Mucosa of descending colon (tissue), 3 donors: ENCODE results near the gene KCNK17. TPM values are rescaled to one million over a fixed set of nuclear protein-coding genes. Genes with fewer than 3 reads are reported as not detected.

ENCODE experiments used
- ATAC-seq: fragments of 200-7000 bp; cut with Tn5 transposase; one replicate; pipeline ENCODE4 v1.9.1; 2020; ENCODE audit warnings: mild to moderate bottlenecking, moderate library complexity
- DNase-seq, 3 donors: peaks; one replicate each; pipeline ENCODE4 v3.0.0-alpha.2; 2020
- H3K36me3 ChIP-seq: fragments of 200-600 bp; one replicate; pipeline ENCODE4 v1.8.0; 2021; ENCODE audit warnings: low read depth, mild to moderate bottlenecking
- H3K4me1 ChIP-seq: fragments of 200-600 bp; one replicate; pipeline ENCODE4 v1.8.0; 2021; ENCODE audit warnings: low read depth, mild to moderate bottlenecking
- H3K4me3 ChIP-seq: fragments of 200-600 bp; one replicate; pipeline ENCODE4 v1.8.0; 2021; ENCODE audit warnings: mild to moderate bottlenecking
- H3K9me3 ChIP-seq: fragments of 200-600 bp; one replicate; pipeline ENCODE4 v1.8.0; 2021; ENCODE audit warnings: mild to moderate bottlenecking
- CTCF ChIP-seq: fragments of 200-600 bp; IDR thresholded peaks from one replicate; pipeline ENCODE4 v1.8.0; 2022; ENCODE audit warnings: antibody characterized with exemption, mild to moderate bottlenecking
- intact Hi-C, 2 donors: fragments of 100-400 bp; cut with DNase I in 1 of 2; cut with micrococcal nuclease in 1 of 2; formaldehyde crosslinking; loops; one replicate each; pipeline versions ENCODE4 v1.11.0 to v1.11.1; 2022; cut with DNase I, micrococcal nuclease
- total RNA-seq, 3 donors: library from RNA; stranded (reverse); fragmentation: NEBNext Ultra II Directional in 2 of 3; extraction: Animal tissue kit (Norgen Biotek cat#: 25700) in 2 of 3; gene quantifications; one replicate each; pipeline versions ENCODE4 v1.2.1 to v1.2.4, GENCODE V29; 2021 to 2023
- donor health status: DM: no; HTN: no; CAD: no; lungs with moderate emphysema.
- donor health status: DM: no; HTN: no; CAD: no.
- donor health status: DM: no; HTN: yes; CAD: no.

KCNK17 gene
- total RNA-seq, 3 donors from 2014 or later = 0.24 to 0.63 TPM; not detected in 1

GRCh38 chr6:39274471-39274870, 39.7 kb downstream of the KCNK17 start:
- DNase-seq = no peak
- intact Hi-C loops = no loop called here
- no peaks in the 10 kb centered on the region for H3K36me3 ChIP-seq

GRCh38 chr6:39273406-39273821, 40.8 kb downstream of the KCNK17 start:
- H3K9me3 ChIP-seq = no peaks in the 10 kb centered on the region
- no peak for TF ChIP-seq CTCF
- H3K4me3 ChIP-seq = no peak overlapping the region
- DNase-seq (peak in 2 of 3 donors; percentile 46 to 67), ATAC-seq (peak; percentile 54)
- H3K4me1 ChIP-seq = peaks cover 5% of the 10 kb centered on the region
- intact Hi-C loops = no loop called here
- no peaks in the 10 kb centered on the region for H3K36me3 ChIP-seq

More at GRCh38 chr6:39274471-39274870, 39.7 kb downstream of the KCNK17 start:
- TF ChIP-seq CTCF = no peak
- Histone ChIP-seq H3K4me1 (peaks cover 11% of the 10 kb centered on the region), H3K9me3 (no peaks in the 10 kb centered on the region), H3K4me3 (no peak overlapping the region)
- no peak for ATAC-seq

- peaks cover 17% of the 10 kb centered on the region for H3K4me1 ChIP-seq
- ATAC-seq (no peak), DNase-seq (no peak)
- H3K9me3 ChIP-seq = no peaks in the 10 kb centered on the region
- H3K36me3 ChIP-seq = no peaks in the 10 kb centered on the region
- no peak for TF ChIP-seq CTCF
- no peak overlapping the region for H3K4me3 ChIP-seq
- intact Hi-C loops = no loop called here
Measured at GRCh38 chr6:39269961-39270360, 44.3 kb downstream of the KCNK17 start.

- no peak for DNase-seq
- intact Hi-C loops = no loop called here
- ATAC-seq = no peak
- TF ChIP-seq CTCF = no peak
- Histone ChIP-seq H3K36me3 (no peaks in the 10 kb centered on the region), H3K4me1 (peaks cover 18% of the 10 kb centered on the region), H3K9me3 (no peaks in the 10 kb centered on the region), H3K4me3 (no peak overlapping the region)
Measured at GRCh38 chr6:39268721-39269120, 45.5 kb downstream of the KCNK17 start.

GRCh38 chr6:39268171-39268570, 46.0 kb downstream of the KCNK17 start:
- DNase-seq (no peak), ATAC-seq (no peak)
- no peaks in the 10 kb centered on the region for H3K36me3 ChIP-seq
- no peak for TF ChIP-seq CTCF
- H3K4me3 ChIP-seq = no peak overlapping the region
- peaks cover 24% of the 10 kb centered on the region for H3K4me1 ChIP-seq
- intact Hi-C loops = no loop called here
- no peaks in the 10 kb centered on the region for H3K9me3 ChIP-seq

GRCh38 chr6:39266782-39267355, 47.4 kb downstream of the KCNK17 start:
- Histone ChIP-seq H3K4me3 (no peak overlapping the region), H3K36me3 (no peaks in the 10 kb centered on the region), H3K4me1 (peaks cover 24% of the 10 kb centered on the region), H3K9me3 (no peaks in the 10 kb centered on the region)
- ATAC-seq = peak; percentile 10
- intact Hi-C loops = no loop called here
- no peak for TF ChIP-seq CTCF
- DNase-seq = no peak
